ENCODE results near the gene CES3.
"Not testable (repeated sequence)": the region's sequence is repeated elsewhere in the genome, so short reads cannot be mapped to it uniquely, and the experiment has no call there.

CES3 gene

DNA sequence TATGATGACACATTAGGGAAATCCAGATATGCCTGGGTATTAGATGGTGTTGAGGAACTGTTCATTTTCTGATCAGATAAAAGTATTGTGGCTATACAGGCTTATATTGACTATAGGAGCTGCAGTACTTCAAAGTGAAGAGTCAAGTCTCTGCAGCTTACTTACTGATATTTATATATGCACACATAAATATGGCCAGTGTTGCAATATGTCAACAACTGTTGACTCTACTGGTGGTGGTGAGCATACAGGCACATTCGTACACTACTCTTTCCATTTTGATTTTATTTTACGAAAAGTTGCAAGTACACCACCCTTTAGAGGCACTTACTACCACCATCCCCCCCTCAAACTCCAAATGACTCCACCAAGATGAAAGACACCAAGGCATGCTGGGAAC lies 29.4 kb upstream of the CES3 start:
- Histone ChIP-seq H3K9me3 (replicated peaks in 1 of 11) (no peaks in the 10 kb centered on the region), H3K4me2 (0 out of 22 replicates have a peak overlapping the region, but pooled peaks of 2 of the 11 experiments have one; percentile 99 to 100), H3K36me3 (peaks cover 15 to 39% (median 22%) of the 10 kb centered on the region in 11 experiments), H3K4me1 (peaks cover 54 to 65% (median 60%) of the 10 kb centered on the region in 10 experiments), H3K27me3 (peaks cover 0 to 10% (median 3%) of the 10 kb centered on the region in 11 experiments; a peak in 19 of 22 replicates), H4K20me1 (peaks cover 14 to 43% (median 32%) of the 10 kb centered on the region in 11 experiments; a peak in 19 of 22 replicates), H3K9ac (no peak overlapping the region), H3K27ac (no peak overlapping the region), H3K4me3 (no peak overlapping the region)
- TF ChIP-seq Cebpa-rat (IDR thresholded peaks at IDR 0.05), result no peak

- H4K20me1 ChIP-seq, result peaks cover 18 to 47% (median 32%) of the 10 kb centered on the region in 11 experiments; a peak in 20 of 22 replicates
- H3K4me1 ChIP-seq, result peaks cover 54 to 65% (median 60%) of the 10 kb centered on the region in 10 experiments
- H3K9ac ChIP-seq, result peak overlapping the region in 4 of 11 experiments; percentile 34 to 95 (median 92); a peak in 7 of 22 replicates
- H3K27me3 ChIP-seq, result peaks cover 0 to 6% (median 0%) of the 10 kb centered on the region in 11 experiments; a peak in 4 of 22 replicates
- H3K9me3 ChIP-seq (replicated peaks in 1 of 11), result no peaks in the 10 kb centered on the region
- H3K27ac ChIP-seq, result peak overlapping the region in 1 of 11 experiments; percentile 4; a peak in 1 of 22 replicates
- no peak for TF ChIP-seq Cebpa-rat (IDR thresholded peaks at IDR 0.05)
- peak overlapping the region; percentile 93 to 100 (median 99); a peak in 16 of 22 replicates for H3K4me2 ChIP-seq
- 0 out of 20 replicates have a peak overlapping the region, but pooled peaks of 2 of the 10 experiments have one; percentile 83 to 98 for H3K4me3 ChIP-seq
- peaks cover 15 to 42% (median 26%) of the 10 kb centered on the region in 11 experiments for H3K36me3 ChIP-seq
Measured at GRCh38 chr16:66932076-66932475, 29.0 kb upstream of the CES3 start.

DNA sequence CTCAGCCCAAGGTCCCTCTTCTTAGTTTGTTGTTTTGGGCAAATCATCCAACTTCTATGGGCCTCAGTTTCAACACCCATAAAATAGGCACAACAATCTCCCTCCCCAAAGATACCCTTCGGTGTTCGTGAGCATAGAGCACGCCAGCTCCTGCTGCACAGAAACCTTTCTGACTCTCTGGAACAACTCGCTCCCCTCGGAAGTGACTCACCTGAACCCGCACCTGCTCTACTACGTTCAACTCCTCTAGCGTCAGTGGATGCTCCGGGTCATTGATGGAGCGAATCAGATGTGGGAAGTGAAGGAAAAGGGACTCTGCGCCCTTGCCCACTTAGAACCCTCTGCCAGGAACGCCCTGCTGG lies 27.3 kb upstream of the CES3 start:
- Histone ChIP-seq H3K9me3 (replicated peaks in 1 of 11) (no peaks in the 10 kb centered on the region), H3K4me1 (peaks cover 48 to 56% (median 52%) of the 10 kb centered on the region in 10 experiments), H3K27ac (peak overlapping the region; percentile 85 to 97 (median 93)), H3K36me3 (peaks cover 24 to 59% (median 42%) of the 10 kb centered on the region in 11 experiments), H3K9ac (peak overlapping the region; percentile 87 to 99 (median 95)), H3K27me3 (no peaks in the 10 kb centered on the region), H3K4me3 (peak overlapping the region; percentile 76 to 100 (median 89)), H4K20me1 (peaks cover 34 to 64% (median 48%) of the 10 kb centered on the region in 11 experiments; a peak in 20 of 22 replicates), H3K4me2 (peak overlapping the region; percentile 93 to 100 (median 99))
- no peak for TF ChIP-seq Cebpa-rat (IDR thresholded peaks at IDR 0.05)

GRCh38 chr16:66934138-66934838 lies 26.8 kb upstream of the CES3 start, which contains the start of gene CIAO2B:
TSS of gene CIAO2B (minus strand) at chr16:66934402. CDS start at chr16:66934364, 38 bp downstream.
- Histone ChIP-seq H3K27me3 (no peaks in the 10 kb centered on the region), H3K27ac (peak within 1 kb of the TSS; percentile 85 to 97 (median 93)), H3K4me2 (peak within 1 kb of the TSS; percentile 93 to 100 (median 99)), H3K36me3 (peaks cover 29 to 65% (median 47%) of the 10 kb centered on the region in 11 experiments), H3K9me3 (replicated peaks in 1 of 11) (no peaks in the 10 kb centered on the region), H3K9ac (peak within 1 kb of the TSS; percentile 87 to 99 (median 95)), H4K20me1 (peaks cover 38 to 69% (median 53%) of the 10 kb centered on the region in 11 experiments; a peak in 20 of 22 replicates), H3K4me3 (peak within 1 kb of the TSS; percentile 76 to 100 (median 89)), H3K4me1 (peaks cover 46 to 54% (median 49%) of the 10 kb centered on the region in 10 experiments)
- TF ChIP-seq Cebpa-rat (IDR thresholded peaks at IDR 0.05), result no peak

DNA sequence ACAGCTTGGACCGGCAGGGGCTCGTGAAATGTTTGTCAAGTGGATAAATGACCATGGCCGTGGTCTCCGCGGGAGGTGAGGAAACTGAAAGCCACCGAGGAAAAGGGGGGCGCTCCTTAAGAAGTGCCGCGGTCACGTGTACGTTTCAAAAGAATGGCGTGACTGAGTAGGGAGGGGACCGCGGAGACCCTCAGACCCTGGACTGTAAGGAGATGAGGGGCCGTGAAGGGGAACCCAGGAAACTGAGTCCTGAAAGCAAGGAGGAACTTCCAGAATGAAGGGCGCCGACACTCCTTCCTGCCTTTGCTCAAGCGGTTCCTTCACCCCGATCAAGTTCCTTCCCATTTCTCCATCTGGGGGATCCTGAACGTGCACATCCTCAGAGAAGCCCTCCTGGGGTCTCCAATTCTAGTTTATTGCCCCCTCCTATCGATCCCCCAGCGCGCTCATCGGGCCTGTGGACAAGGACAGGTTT lies 26.2 kb upstream of the CES3 start:
- Histone ChIP-seq H3K27ac (peak overlapping the region; percentile 85 to 97 (median 93)), H3K4me1 (peaks cover 46 to 54% (median 49%) of the 10 kb centered on the region in 10 experiments), H4K20me1 (peaks cover 41 to 75% (median 59%) of the 10 kb centered on the region in 11 experiments; a peak in 20 of 22 replicates), H3K9ac (peak overlapping the region; percentile 87 to 99 (median 95)), H3K4me3 (peak overlapping the region; percentile 76 to 100 (median 89)), H3K4me2 (peak overlapping the region; percentile 93 to 100 (median 99)), H3K36me3 (peaks cover 35 to 70% (median 53%) of the 10 kb centered on the region in 11 experiments)
- H3K9me3 ChIP-seq (replicated peaks in 1 of 11); H3K27me3 ChIP-seq: not testable (repeated sequence)

GRCh38 chr16:66935314-66936011 lies 25.6 kb upstream of the CES3 start, which contains the start of gene CES2:
TSS of gene CES2 (plus strand) at chr16:66935516. CDS start at chr16:66935636, 120 bp downstream.
- Histone ChIP-seq H3K27ac (peak within 1 kb of the TSS; percentile 85 to 97 (median 93)), H4K20me1 (peaks cover 41 to 76% (median 63%) of the 10 kb centered on the region in 11 experiments; a peak in 20 of 22 replicates), H3K4me3 (peak within 1 kb of the TSS; percentile 76 to 100 (median 89)), H3K27me3 (no peaks in the 10 kb centered on the region), H3K4me2 (peak within 1 kb of the TSS; percentile 93 to 100 (median 99)), H3K4me1 (peaks cover 46 to 51% (median 49%) of the 10 kb centered on the region in 10 experiments), H3K9ac (peak within 1 kb of the TSS; percentile 87 to 99 (median 95)), H3K9me3 (replicated peaks in 1 of 11) (no peaks in the 10 kb centered on the region), H3K36me3 (peaks cover 41 to 71% (median 59%) of the 10 kb centered on the region in 11 experiments)
- no peak for TF ChIP-seq Cebpa-rat (IDR thresholded peaks at IDR 0.05)

- peak overlapping the region in 6 of 10 experiments; percentile 76 to 100 (median 90); a peak in 10 of 20 replicates for H3K4me3 ChIP-seq
- H4K20me1 ChIP-seq, result peaks cover 41 to 77% (median 67%) of the 10 kb centered on the region in 11 experiments; a peak in 20 of 22 replicates
- peak overlapping the region in 2 of 11 experiments; percentile 91 to 97; a peak in 2 of 22 replicates for H3K27ac ChIP-seq
- H3K4me1 ChIP-seq, result peaks cover 46 to 51% (median 49%) of the 10 kb centered on the region in 10 experiments
- no peak for TF ChIP-seq Cebpa-rat (IDR thresholded peaks at IDR 0.05)
- H3K27me3 ChIP-seq, result no peaks in the 10 kb centered on the region
- peak overlapping the region; percentile 87 to 99 (median 95); a peak in 14 of 22 replicates for H3K9ac ChIP-seq
- peak overlapping the region; percentile 93 to 100 (median 99) for H3K4me2 ChIP-seq
- H3K9me3 ChIP-seq (replicated peaks in 1 of 11), result no peaks in the 10 kb centered on the region
- H3K36me3 ChIP-seq, result peaks cover 46 to 73% (median 62%) of the 10 kb centered on the region in 11 experiments
Measured at GRCh38 chr16:66936462-66936861, 24.6 kb upstream of the CES3 start.

DNA sequence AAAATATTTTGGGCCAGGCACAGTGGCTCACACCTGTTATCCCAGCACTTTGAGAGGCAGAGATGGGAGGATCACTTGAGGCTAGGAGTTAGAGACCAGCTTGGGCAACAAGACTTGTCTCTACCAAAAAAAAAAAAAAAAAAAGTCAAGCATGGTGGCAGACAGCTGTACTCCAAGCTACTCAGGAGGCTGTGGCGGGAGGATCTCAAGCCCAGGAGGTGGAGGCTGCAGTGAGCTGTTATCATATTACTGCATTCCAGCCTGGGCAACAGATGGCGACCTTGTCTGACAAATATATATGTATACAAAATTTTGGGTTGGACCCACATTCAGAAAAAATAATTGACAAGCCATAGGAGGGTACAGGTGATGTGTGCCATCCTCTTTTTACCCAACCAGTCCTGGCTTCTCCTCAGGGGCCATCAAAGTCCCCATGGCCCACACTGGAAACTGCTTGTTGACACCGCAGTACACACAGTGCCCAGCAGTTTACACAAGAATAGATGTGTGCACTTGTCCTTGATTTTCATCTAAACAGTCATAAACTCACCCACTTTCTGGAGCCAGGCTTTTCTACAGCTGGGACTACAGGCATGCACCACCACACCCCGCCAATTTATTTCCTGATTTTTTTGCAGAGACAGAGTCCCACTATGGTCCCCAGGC lies 24.0 kb upstream of the CES3 start:
- no peak for TF ChIP-seq Cebpa-rat (IDR thresholded peaks at IDR 0.05)
- peaks cover 48 to 75% (median 62%) of the 10 kb centered on the region in 11 experiments for H3K36me3 ChIP-seq
- peak overlapping the region; percentile 93 to 100 (median 99); a peak in 21 of 22 replicates for H3K4me2 ChIP-seq
- peaks cover 41 to 77% (median 65%) of the 10 kb centered on the region in 11 experiments; a peak in 20 of 22 replicates for H4K20me1 ChIP-seq
- peak overlapping the region in 3 of 11 experiments; percentile 92 to 95 (median 93); a peak in 3 of 22 replicates for H3K9ac ChIP-seq
- H3K27ac ChIP-seq, result no peak overlapping the region
- no peaks in the 10 kb centered on the region for H3K9me3 ChIP-seq (replicated peaks in 1 of 11)
- peaks cover 42 to 50% (median 47%) of the 10 kb centered on the region in 10 experiments for H3K4me1 ChIP-seq
- no peak overlapping the region for H3K4me3 ChIP-seq
- H3K27me3 ChIP-seq, result no peaks in the 10 kb centered on the region
